ENCODE measurements around the gene TBC1D9. TPM values are rescaled to one million over a fixed set of nuclear protein-coding genes. Genes with fewer than 3 reads are reported as not detected.

The TBC1D9 gene
- total and polyA plus RNA-seq, 2 of the 13 experiments (the other 11 are each of a cell fraction or from before 2014, with no cell fraction given) = 11.9 to 12.2 TPM

- no peak overlapping the region for H3K4me2 ChIP-seq (ENCODE audit: low read depth, low read length)
- BruUV-seq (replicated peaks) = no TSS peak
- WGBS (ENCODE audit: low lambda C conversion rate) = 92% methylated on average over 1 of the region's 1 CpG
- POLR2A ChIA-PET = no interaction called here
- intact Hi-C loops (cut with micrococcal nuclease; ENCODE audit: unreplicated experiment) = no loop called here
- no peaks in the 10 kb centered on the region for H3K27me3 ChIP-seq (ENCODE audit: control insufficient read depth in 1 of 2, insufficient read depth in 2 of 2, low read length in 2 of 2)
- H3K79me2 ChIP-seq (ENCODE audit: insufficient read depth, low read length) = no peaks in the 10 kb centered on the region
- no peak overlapping the region for H3K9ac ChIP-seq (ENCODE audit: insufficient read depth, low read depth, low read length)
- H3K36me3 ChIP-seq (replicated peaks in 1 of 2; ENCODE audit: control insufficient read depth in 1 of 2, insufficient read depth in 2 of 2, low read length in 2 of 2) = peaks cover 6 to 8% of the 10 kb centered on the region in 2 experiments; a peak in 4 of 5 replicates
- FAIRE-seq (no peak), ATAC-seq (no peak), DNase-seq (ENCODE audit: low spot score) (no peak)
- CTCF ChIA-PET (ENCODE audit: low intra/inter-chr PET ratio, low total read pairs) = no interaction called here
- H3K27ac ChIP-seq (ENCODE audit: extremely low read length, insufficient read depth, low read length) = no peak overlapping the region
- no peak overlapping the region for H2AFZ ChIP-seq (ENCODE audit: low read length)
- no peaks in the 10 kb centered on the region for H4K20me1 ChIP-seq (ENCODE audit: insufficient read depth, low read length)
- TF ChIP-seq SRY (CRISPR knock-in tag; IDR thresholded peaks at IDR 0.05) (no peak), ZNF83 (CRISPR knock-in tag; IDR thresholded peaks at IDR 0.05; ENCODE audit: borderline replicate concordance) (no peak), ADNP (CRISPR knock-in tag; IDR thresholded peaks at IDR 0.05) (no peak), ZNF557 (CRISPR knock-in tag; IDR thresholded peaks at IDR 0.05) (no peak), ZNF550 (CRISPR knock-in tag; IDR thresholded peaks at IDR 0.05; ENCODE audit: borderline replicate concordance) (no peak), JUND (CRISPR knock-in tag; IDR thresholded peaks at IDR 0.05) (no peak), AKAP8 (CRISPR knock-in tag; IDR thresholded peaks at IDR 0.05) (no peak), ARID3A (IDR thresholded peaks at IDR 0.05; ENCODE audit: low read depth, low read length) (no peak), NFYB (CRISPR knock-in tag; IDR thresholded peaks at IDR 0.05) (no peak), SIN3B (IDR thresholded peaks at IDR 0.05; ENCODE audit: low read length) (no peak), ZNF841 (CRISPR knock-in tag; IDR thresholded peaks at IDR 0.05; ENCODE audit: borderline replicate concordance) (no peak), PHF5A (CRISPR knock-in tag; IDR thresholded peaks at IDR 0.05; ENCODE audit: low read depth, unreplicated experiment) (no peak), ZSCAN25 (CRISPR knock-in tag; IDR thresholded peaks at IDR 0.05) (no peak), ZNF383 (CRISPR knock-in tag; IDR thresholded peaks at IDR 0.05; ENCODE audit: borderline replicate concordance) (no peak), ZNF850 (CRISPR knock-in tag; conservative IDR thresholded peaks at IDR 0.05) (no peak)
- TF ChIP-seq, protein P1, sequence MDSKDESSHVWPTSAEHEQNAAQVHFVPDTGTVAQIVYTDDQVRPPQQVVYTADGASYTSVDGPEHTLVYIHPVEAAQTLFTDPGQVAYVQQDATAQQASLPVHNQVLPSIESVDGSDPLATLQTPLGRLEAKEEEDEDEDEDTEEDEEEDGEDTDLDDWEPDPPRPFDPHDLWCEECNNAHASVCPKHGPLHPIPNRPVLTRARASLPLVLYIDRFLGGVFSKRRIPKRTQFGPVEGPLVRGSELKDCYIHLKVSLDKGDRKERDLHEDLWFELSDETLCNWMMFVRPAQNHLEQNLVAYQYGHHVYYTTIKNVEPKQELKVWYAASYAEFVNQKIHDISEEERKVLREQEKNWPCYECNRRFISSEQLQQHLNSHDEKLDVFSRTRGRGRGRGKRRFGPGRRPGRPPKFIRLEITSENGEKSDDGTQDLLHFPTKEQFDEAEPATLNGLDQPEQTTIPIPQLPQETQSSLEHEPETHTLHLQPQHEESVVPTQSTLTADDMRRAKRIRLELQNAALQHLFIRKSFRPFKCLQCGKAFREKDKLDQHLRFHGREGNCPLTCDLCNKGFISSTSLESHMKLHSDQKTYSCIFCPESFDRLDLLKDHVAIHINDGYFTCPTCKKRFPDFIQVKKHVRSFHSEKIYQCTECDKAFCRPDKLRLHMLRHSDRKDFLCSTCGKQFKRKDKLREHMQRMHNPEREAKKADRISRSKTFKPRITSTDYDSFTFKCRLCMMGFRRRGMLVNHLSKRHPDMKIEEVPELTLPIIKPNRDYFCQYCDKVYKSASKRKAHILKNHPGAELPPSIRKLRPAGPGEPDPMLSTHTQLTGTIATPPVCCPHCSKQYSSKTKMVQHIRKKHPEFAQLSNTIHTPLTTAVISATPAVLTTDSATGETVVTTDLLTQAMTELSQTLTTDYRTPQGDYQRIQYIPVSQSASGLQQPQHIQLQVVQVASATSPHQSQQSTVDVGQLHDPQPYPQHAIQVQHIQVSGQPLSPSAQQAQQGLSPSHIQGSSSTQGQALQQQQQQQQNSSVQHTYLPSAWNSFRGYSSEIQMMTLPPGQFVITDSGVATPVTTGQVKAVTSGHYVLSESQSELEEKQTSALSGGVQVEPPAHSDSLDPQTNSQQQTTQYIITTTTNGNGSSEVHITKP (CRISPR knock-in tag; IDR thresholded peaks at IDR 0.05; ENCODE audit: low read depth) = no peak
- TF ChIP-seq, protein P2, sequence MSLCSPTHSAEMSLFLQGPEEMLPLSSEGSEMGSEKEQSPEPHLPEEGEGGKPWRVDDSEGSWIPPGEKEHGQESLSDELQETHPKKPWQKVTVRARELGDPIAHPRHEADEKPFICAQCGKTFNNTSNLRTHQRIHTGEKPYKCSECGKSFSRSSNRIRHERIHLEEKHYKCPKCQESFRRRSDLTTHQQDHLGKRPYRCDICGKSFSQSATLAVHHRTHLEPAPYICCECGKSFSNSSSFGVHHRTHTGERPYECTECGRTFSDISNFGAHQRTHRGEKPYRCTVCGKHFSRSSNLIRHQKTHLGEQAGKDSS (CRISPR knock-in tag; IDR thresholded peaks at IDR 0.05; ENCODE audit: borderline replicate concordance, low read depth) = no peak
- in situ Hi-C loops (cut with HindIII; ENCODE audit: extremely low pct_ligation_motif_present, low pct_unique_long_range_greater_than_20kb) = no loop called here
- no peak overlapping the region for H3K4me3 ChIP-seq (replicated peaks in 1 of 3; ENCODE audit: insufficient read depth in 1 of 3, low read depth in 2 of 3, low read length in 3 of 3)
- H3K4me1 ChIP-seq (ENCODE audit: insufficient read depth, low read length) = peaks cover 32% of the 10 kb centered on the region
- H3K9me3 ChIP-seq (ENCODE audit: low read length) = no peaks in the 10 kb centered on the region
Observed at GRCh38 chr4:140693562-140693961, 62.6 kb downstream of the TBC1D9 start.

Data from HepG2 (cell line).